ENCODE measurements around the gene OR7A10. TPM values are rescaled to one million over a fixed set of nuclear protein-coding genes. Genes with fewer than 3 reads are reported as not detected.

Gene OR7A10
- not detected in 2 replicates for total RNA-seq

DNA sequence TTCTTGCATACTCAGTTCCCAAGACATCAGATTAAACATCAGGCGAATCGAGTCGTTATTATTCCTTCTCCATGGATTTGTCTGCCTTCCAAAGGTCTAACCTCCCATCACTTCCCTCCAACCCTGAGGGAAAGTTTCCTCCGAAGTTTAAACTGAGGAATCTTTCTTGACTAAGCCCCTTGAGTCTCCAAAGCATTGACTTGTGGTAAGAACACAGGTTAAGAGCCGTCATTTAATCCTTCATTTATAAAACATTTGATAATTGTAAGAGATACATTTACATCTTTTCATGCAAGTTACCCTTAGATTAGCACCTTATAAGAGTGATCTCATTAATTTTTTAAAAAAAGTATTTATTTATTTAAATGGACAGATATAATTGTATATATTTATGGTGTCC, at the start of gene OR7A10:
Gene OR7A10 (minus strand): TSS at position 101 of the 400 bp plus-strand sequence. CDS start 7,045 bp downstream, outside the sequence.
- Histone ChIP-seq H3K36me3 (ENCODE audit: insufficient read depth, low read length) (no peaks in the 10 kb centered on the region), H3K79me2 (ENCODE audit: insufficient read depth, low read length) (no peaks in the 10 kb centered on the region), H3K4me3 (ENCODE audit: insufficient read depth, low read length) (no peak within 1 kb of the TSS), H4K20me1 (ENCODE audit: insufficient read depth, low read length) (no peaks in the 10 kb centered on the region), H3K9me3 (ENCODE audit: low read depth, low read length) (no peaks in the 10 kb centered on the region), H3K4me2 (ENCODE audit: insufficient read depth, low read length) (no peak within 1 kb of the TSS), H3K27ac (ENCODE audit: low read depth, low read length) (no peak within 1 kb of the TSS), H2AFZ (ENCODE audit: low read length) (no peak within 1 kb of the TSS), H3K27me3 (ENCODE audit: insufficient read depth, low read length) (no peaks in the 10 kb centered on the region), H3K4me1 (ENCODE audit: insufficient read depth, low read length) (no peaks in the 10 kb centered on the region)
- TF ChIP-seq, protein P1, sequence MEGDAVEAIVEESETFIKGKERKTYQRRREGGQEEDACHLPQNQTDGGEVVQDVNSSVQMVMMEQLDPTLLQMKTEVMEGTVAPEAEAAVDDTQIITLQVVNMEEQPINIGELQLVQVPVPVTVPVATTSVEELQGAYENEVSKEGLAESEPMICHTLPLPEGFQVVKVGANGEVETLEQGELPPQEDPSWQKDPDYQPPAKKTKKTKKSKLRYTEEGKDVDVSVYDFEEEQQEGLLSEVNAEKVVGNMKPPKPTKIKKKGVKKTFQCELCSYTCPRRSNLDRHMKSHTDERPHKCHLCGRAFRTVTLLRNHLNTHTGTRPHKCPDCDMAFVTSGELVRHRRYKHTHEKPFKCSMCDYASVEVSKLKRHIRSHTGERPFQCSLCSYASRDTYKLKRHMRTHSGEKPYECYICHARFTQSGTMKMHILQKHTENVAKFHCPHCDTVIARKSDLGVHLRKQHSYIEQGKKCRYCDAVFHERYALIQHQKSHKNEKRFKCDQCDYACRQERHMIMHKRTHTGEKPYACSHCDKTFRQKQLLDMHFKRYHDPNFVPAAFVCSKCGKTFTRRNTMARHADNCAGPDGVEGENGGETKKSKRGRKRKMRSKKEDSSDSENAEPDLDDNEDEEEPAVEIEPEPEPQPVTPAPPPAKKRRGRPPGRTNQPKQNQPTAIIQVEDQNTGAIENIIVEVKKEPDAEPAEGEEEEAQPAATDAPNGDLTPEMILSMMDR (IDR thresholded peaks at IDR 0.05; ENCODE audit: extremely low read depth, low read depth, low read length), result no peak
- DNase-seq (ENCODE audit: insufficient read length, low spot score, missing footprints), result no peak

GRCh38 chr19:14890643-14891379, 42.1 kb upstream of the OR7A10 start:
- no peak overlapping the region for H2AFZ ChIP-seq (ENCODE audit: low read length)
- H3K27me3 ChIP-seq (ENCODE audit: insufficient read depth, low read length), result no peaks in the 10 kb centered on the region
- H3K79me2 ChIP-seq (ENCODE audit: insufficient read depth, low read length), result no peaks in the 10 kb centered on the region
- TF ChIP-seq, protein P1 (IDR thresholded peaks at IDR 0.05; ENCODE audit: extremely low read depth, low read depth, low read length), result no peak
- H3K27ac ChIP-seq (ENCODE audit: low read depth, low read length), result no peak overlapping the region
- no peaks in the 10 kb centered on the region for H3K36me3 ChIP-seq (ENCODE audit: insufficient read depth, low read length)
- H4K20me1 ChIP-seq (ENCODE audit: insufficient read depth, low read length), result no peaks in the 10 kb centered on the region
- no peaks in the 10 kb centered on the region for H3K9me3 ChIP-seq (ENCODE audit: low read depth, low read length)
- peaks cover 5% of the 10 kb centered on the region for H3K4me1 ChIP-seq (ENCODE audit: insufficient read depth, low read length)
- no peak overlapping the region for H3K4me3 ChIP-seq (ENCODE audit: insufficient read depth, low read length)
- DNase-seq (ENCODE audit: insufficient read length, low spot score, missing footprints), result no peak
- H3K4me2 ChIP-seq (ENCODE audit: insufficient read depth, low read length), result no peak overlapping the region

GRCh38 chr19:14889994-14890642, 41.4 kb upstream of the OR7A10 start:
- TF ChIP-seq, protein P1 (IDR thresholded peaks at IDR 0.05; ENCODE audit: extremely low read depth, low read depth, low read length), result no peak
- no peaks in the 10 kb centered on the region for H3K79me2 ChIP-seq (ENCODE audit: insufficient read depth, low read length)
- no peak overlapping the region for H3K4me2 ChIP-seq (ENCODE audit: insufficient read depth, low read length)
- no peak for DNase-seq (ENCODE audit: insufficient read length, low spot score, missing footprints)
- no peaks in the 10 kb centered on the region for H3K9me3 ChIP-seq (ENCODE audit: low read depth, low read length)
- H3K27me3 ChIP-seq (ENCODE audit: insufficient read depth, low read length), result no peaks in the 10 kb centered on the region
- peaks cover 5% of the 10 kb centered on the region for H3K4me1 ChIP-seq (ENCODE audit: insufficient read depth, low read length)
- H3K27ac ChIP-seq (ENCODE audit: low read depth, low read length), result no peak overlapping the region
- no peak overlapping the region for H2AFZ ChIP-seq (ENCODE audit: low read length)
- H3K36me3 ChIP-seq (ENCODE audit: insufficient read depth, low read length), result no peaks in the 10 kb centered on the region
- no peak overlapping the region for H3K4me3 ChIP-seq (ENCODE audit: insufficient read depth, low read length)
- no peaks in the 10 kb centered on the region for H4K20me1 ChIP-seq (ENCODE audit: insufficient read depth, low read length)

DNA sequence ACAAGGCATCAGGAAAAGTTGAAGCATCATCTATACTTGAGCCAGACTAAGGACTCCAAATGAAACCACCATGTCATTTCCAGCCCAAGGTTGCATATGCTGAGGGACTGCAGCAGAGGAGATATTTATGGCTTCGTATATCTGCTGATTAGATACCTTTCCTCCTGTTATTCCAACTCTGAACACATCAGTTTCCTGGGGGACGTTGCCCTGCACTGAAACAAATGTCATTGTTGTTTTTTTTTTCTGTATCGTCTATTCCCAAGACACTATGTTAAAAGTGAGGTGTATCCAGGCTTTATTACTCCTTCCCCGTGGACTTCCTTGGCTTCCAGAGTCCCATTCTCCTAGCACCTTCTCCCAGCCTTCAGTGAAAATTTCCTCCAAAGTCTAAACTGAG, 37.3 kb upstream of the OR7A10 start, which contains the start of gene OR7A17:
Gene OR7A17 (minus strand): TSS at position 101 of the 400 bp plus-strand sequence. CDS start 4,777 bp downstream, outside the sequence.
- TF ChIP-seq, protein P1 (IDR thresholded peaks at IDR 0.05; ENCODE audit: extremely low read depth, low read depth, low read length), result no peak
- Histone ChIP-seq H4K20me1 (ENCODE audit: insufficient read depth, low read length) (no peaks in the 10 kb centered on the region), H3K79me2 (ENCODE audit: insufficient read depth, low read length) (no peaks in the 10 kb centered on the region), H3K36me3 (ENCODE audit: insufficient read depth, low read length) (no peaks in the 10 kb centered on the region), H3K4me1 (ENCODE audit: insufficient read depth, low read length) (peaks cover 5% of the 10 kb centered on the region), H3K9me3 (ENCODE audit: low read depth, low read length) (no peaks in the 10 kb centered on the region), H3K4me2 (ENCODE audit: insufficient read depth, low read length) (no peak within 1 kb of the TSS), H3K27ac (ENCODE audit: low read depth, low read length) (no peak within 1 kb of the TSS), H2AFZ (ENCODE audit: low read length) (no peak within 1 kb of the TSS), H3K4me3 (ENCODE audit: insufficient read depth, low read length) (no peak within 1 kb of the TSS), H3K27me3 (ENCODE audit: insufficient read depth, low read length) (no peaks in the 10 kb centered on the region)
- DNase-seq (ENCODE audit: insufficient read length, low spot score, missing footprints), result no peak

All from osteoblast (primary cell).